GM23338 (cell line): ENCODE data around the gene LMOD1. TPM values are rescaled to one million over a fixed set of nuclear protein-coding genes. Genes with fewer than 3 reads are reported as not detected.

ENCODE experiments used
- ATAC-seq: fragments of 200-7000 bp; cut with Tn5 transposase; 3 replicates; pipeline ENCODE4 v1.9.1; 2020
- DNase-seq: peaks from one replicate; pipeline ENCODE4 v3.0.0-alpha.2; 2015; ENCODE audit warnings: low spot score
- H2AFZ ChIP-seq: fragments of 200-600 bp; sonication (generic); 2 replicates; pipeline ENCODE4 v1.8.0; 2016; ENCODE audit warnings: antibody characterized with exemption, mild to moderate bottlenecking, moderate library complexity
- H3F3A ChIP-seq: fragments of 200-600 bp; sonication (generic); replicated peaks from 2 replicates; pipeline ENCODE4 v1.8.0; 2017; ENCODE audit warnings: antibody characterized with exemption, mixed run types, low read depth
- H3K27ac ChIP-seq: fragments of 200-600 bp; sonication (generic); 2 replicates; pipeline ENCODE4 v1.6.1; 2016; ENCODE audit warnings: low read depth
- H3K27me3 ChIP-seq: fragments of 200-600 bp; sonication (generic); 2 replicates; pipeline ENCODE4 v1.8.0; 2016; ENCODE audit warnings: mild to moderate bottlenecking, mixed run types, moderate library complexity; ENCODE audit not compliant: insufficient read depth
- H3K36me3 ChIP-seq: fragments of 200-600 bp; sonication (generic); 2 replicates; pipeline ENCODE4 v1.8.0; 2016; ENCODE audit warnings: mild to moderate bottlenecking; ENCODE audit not compliant: insufficient read depth
- H3K4me1 ChIP-seq: fragments of 200-600 bp; sonication (generic); 2 replicates; pipeline ENCODE4 v1.8.0; 2016; ENCODE audit warnings: mild to moderate bottlenecking, moderate library complexity; ENCODE audit not compliant: insufficient read depth
- H3K4me2 ChIP-seq: fragments of 200-600 bp; sonication (generic); 2 replicates; pipeline ENCODE4 v1.7.1; 2017; ENCODE audit warnings: mixed run types
- H3K4me3 ChIP-seq: fragments of 200-600 bp; sonication (generic); 2 replicates; pipeline ENCODE4 v1.6.1; 2016; ENCODE audit warnings: mixed run types
- H3K79me2 ChIP-seq: fragments of 200-600 bp; sonication (generic); replicated peaks from 2 replicates; pipeline ENCODE4 v1.8.0; 2017; ENCODE audit warnings: mild to moderate bottlenecking; ENCODE audit not compliant: insufficient read depth
- H3K9me2 ChIP-seq: fragments of 200-600 bp; sonication (generic); 2 replicates; pipeline ENCODE4 v1.8.0; 2017; ENCODE audit not compliant: insufficient read depth
- H4K20me1 ChIP-seq: fragments of 200-600 bp; sonication (generic); replicated peaks from 2 replicates; pipeline ENCODE4 v1.8.0; 2017; ENCODE audit warnings: mild to moderate bottlenecking; ENCODE audit not compliant: insufficient read depth
- H3K27ac Mint-ChIP-seq: 2 replicates; pipeline ENCODE4 v1.8.0; 2020; ENCODE audit warnings: inconsistent platforms, mild to moderate bottlenecking, moderate library complexity, mixed read lengths
- H3K27me3 Mint-ChIP-seq: 3 replicates; pipeline ENCODE4 v1.8.0; 2022; ENCODE audit warnings: low read depth, mild to moderate bottlenecking, moderate library complexity, mixed read lengths, inconsistent platforms; ENCODE audit not compliant: insufficient read depth, poor library complexity
- H3K36me3 Mint-ChIP-seq: 3 replicates; pipeline ENCODE4 v1.8.0; 2021; ENCODE audit warnings: low read depth, mild to moderate bottlenecking, inconsistent platforms, moderate library complexity, mixed read lengths
- H3K4me1 Mint-ChIP-seq: 3 replicates; pipeline ENCODE4 v1.8.0; 2020; ENCODE audit warnings: mild to moderate bottlenecking, inconsistent platforms, mixed read lengths
- H3K4me3 Mint-ChIP-seq: 3 replicates; pipeline ENCODE4 v1.8.0; 2021; ENCODE audit warnings: moderate library complexity, mild to moderate bottlenecking, inconsistent platforms, mixed read lengths
- H3K9me3 Mint-ChIP-seq: 3 replicates; pipeline ENCODE4 v1.8.0; 2020; ENCODE audit warnings: moderate library complexity, mild to moderate bottlenecking, inconsistent platforms, mixed read lengths
- CREB1 ChIP-seq: fragments of 250-450 bp; sonication (Bioruptor Pico); IDR thresholded peaks from 2 replicates; pipeline ENCODE4 v1.5.0; 2020; ENCODE audit warnings: low read depth, mild to moderate bottlenecking, moderate library complexity
- CTCF ChIP-seq, 2 experiments: fragments of 200-600 bp in 1 of 2; sonication (generic) in 1 of 2; conservative IDR thresholded peaks; 2 replicates each; pipeline versions ENCODE4 v1.5.1 to v1.6.1; 2016 to 2017; ENCODE audit warnings: antibody characterized with exemption in 2 of 2, low read depth in 2 of 2, mild to moderate bottlenecking in 2 of 2, moderate library complexity in 1 of 2
- EZH2 ChIP-seq: fragments of 200-600 bp; sonication (generic); IDR thresholded peaks from one replicate; pipeline ENCODE4 v1.8.0; 2017; ENCODE audit warnings: antibody characterized with exemption, mild to moderate bottlenecking, low read depth; ENCODE audit not compliant: unreplicated experiment
- EZH2phosphoT487 ChIP-seq: fragments of 200-600 bp; sonication (generic); IDR thresholded peaks from one replicate; pipeline ENCODE4 v1.8.1; 2018; ENCODE audit warnings: antibody characterized with exemption; ENCODE audit not compliant: unreplicated experiment
- POLR2AphosphoS5 ChIP-seq: IDR thresholded peaks from 2 replicates; pipeline ENCODE4 v1.6.1; 2016; ENCODE audit warnings: antibody characterized with exemption, low read depth
- ZNF114 ChIP-seq: fragments of 250-450 bp; sonication (Bioruptor Pico); IDR thresholded peaks from 2 replicates; pipeline ENCODE4 v1.5.0; 2020; ENCODE audit warnings: mild to moderate bottlenecking, moderate library complexity
- polyA plus RNA-seq: library from polyadenylated mRNA; unstranded; fragments of >200 nt; fragmentation: Nextera tagmentation; extraction: Ambion mirVana; gene quantifications from 2 replicates; pipeline ENCODE4 v1.2.1, GENCODE V29; 2016
- total RNA-seq: library from RNA; depleted of rRNA; stranded (reverse); fragments of >200 nt; shearing (Covaris generic); gene quantifications from 2 replicates; pipeline ENCODE4 v1.2.3, GENCODE V29; 2014
- TF ChIP-seq, protein P1 (sequence below): fragments of 250-450 bp; sonication (Bioruptor Pico); IDR thresholded peaks from 2 replicates; pipeline ENCODE4 v1.5.0; 2020; ENCODE audit warnings: mild to moderate bottlenecking, moderate library complexity
- TF ChIP-seq, protein P2 (sequence below): IDR thresholded peaks from one replicate; pipeline ENCODE4 v1.6.1; 2018; ENCODE audit warnings: antibody characterized with exemption; ENCODE audit not compliant: unreplicated experiment

Gene LMOD1
- total and polyA plus RNA-seq, 2 experiments from 2014 or later: 0.74 to 1.7 TPM

GRCh38 chr1:201925981-201926645 lies 20.2 kb downstream of the LMOD1 start:
- ATAC-seq: no peak
- 0 out of 2 replicates have a peak overlapping the region, but pooled peaks have one; percentile 43 for H2AFZ ChIP-seq
- H3K4me2 ChIP-seq: no peak overlapping the region
- H4K20me1 ChIP-seq: no peaks in the 10 kb centered on the region
- DNase-seq: no peak
- no peak overlapping the region for H3K4me3 ChIP-seq
- H3K27me3 ChIP-seq: no peaks in the 10 kb centered on the region
- no peaks in the 10 kb centered on the region for H3F3A ChIP-seq
- no peak overlapping the region for H3K27ac Mint-ChIP-seq
- H3K36me3 ChIP-seq: no peaks in the 10 kb centered on the region
- H3K36me3 Mint-ChIP-seq: no peaks in the 10 kb centered on the region
- no peaks in the 10 kb centered on the region for H3K27me3 Mint-ChIP-seq
- no peak overlapping the region for H3K4me3 Mint-ChIP-seq
- 0 out of 2 replicates have a peak, but pooled peaks cover 4% of the 10 kb centered on the region for H3K9me2 ChIP-seq
- no peaks in the 10 kb centered on the region for H3K79me2 ChIP-seq
- H3K4me1 Mint-ChIP-seq: no peaks in the 10 kb centered on the region; the same call in 2 of the 3 replicates
- no peak overlapping the region for H3K27ac ChIP-seq
- TF ChIP-seq ZNF114 (CRISPR knock-in tag) (no peak), POLR2AphosphoS5 (no peak), CTCF (conservative IDR thresholded peaks at IDR 0.05; ENCODE audit: low read depth in 2 of 2) (no peak), EZH2phosphoT487 (no peak), CREB1 (CRISPR knock-in tag) (no peak), EZH2 (no peak)
- TF ChIP-seq, protein P1, sequence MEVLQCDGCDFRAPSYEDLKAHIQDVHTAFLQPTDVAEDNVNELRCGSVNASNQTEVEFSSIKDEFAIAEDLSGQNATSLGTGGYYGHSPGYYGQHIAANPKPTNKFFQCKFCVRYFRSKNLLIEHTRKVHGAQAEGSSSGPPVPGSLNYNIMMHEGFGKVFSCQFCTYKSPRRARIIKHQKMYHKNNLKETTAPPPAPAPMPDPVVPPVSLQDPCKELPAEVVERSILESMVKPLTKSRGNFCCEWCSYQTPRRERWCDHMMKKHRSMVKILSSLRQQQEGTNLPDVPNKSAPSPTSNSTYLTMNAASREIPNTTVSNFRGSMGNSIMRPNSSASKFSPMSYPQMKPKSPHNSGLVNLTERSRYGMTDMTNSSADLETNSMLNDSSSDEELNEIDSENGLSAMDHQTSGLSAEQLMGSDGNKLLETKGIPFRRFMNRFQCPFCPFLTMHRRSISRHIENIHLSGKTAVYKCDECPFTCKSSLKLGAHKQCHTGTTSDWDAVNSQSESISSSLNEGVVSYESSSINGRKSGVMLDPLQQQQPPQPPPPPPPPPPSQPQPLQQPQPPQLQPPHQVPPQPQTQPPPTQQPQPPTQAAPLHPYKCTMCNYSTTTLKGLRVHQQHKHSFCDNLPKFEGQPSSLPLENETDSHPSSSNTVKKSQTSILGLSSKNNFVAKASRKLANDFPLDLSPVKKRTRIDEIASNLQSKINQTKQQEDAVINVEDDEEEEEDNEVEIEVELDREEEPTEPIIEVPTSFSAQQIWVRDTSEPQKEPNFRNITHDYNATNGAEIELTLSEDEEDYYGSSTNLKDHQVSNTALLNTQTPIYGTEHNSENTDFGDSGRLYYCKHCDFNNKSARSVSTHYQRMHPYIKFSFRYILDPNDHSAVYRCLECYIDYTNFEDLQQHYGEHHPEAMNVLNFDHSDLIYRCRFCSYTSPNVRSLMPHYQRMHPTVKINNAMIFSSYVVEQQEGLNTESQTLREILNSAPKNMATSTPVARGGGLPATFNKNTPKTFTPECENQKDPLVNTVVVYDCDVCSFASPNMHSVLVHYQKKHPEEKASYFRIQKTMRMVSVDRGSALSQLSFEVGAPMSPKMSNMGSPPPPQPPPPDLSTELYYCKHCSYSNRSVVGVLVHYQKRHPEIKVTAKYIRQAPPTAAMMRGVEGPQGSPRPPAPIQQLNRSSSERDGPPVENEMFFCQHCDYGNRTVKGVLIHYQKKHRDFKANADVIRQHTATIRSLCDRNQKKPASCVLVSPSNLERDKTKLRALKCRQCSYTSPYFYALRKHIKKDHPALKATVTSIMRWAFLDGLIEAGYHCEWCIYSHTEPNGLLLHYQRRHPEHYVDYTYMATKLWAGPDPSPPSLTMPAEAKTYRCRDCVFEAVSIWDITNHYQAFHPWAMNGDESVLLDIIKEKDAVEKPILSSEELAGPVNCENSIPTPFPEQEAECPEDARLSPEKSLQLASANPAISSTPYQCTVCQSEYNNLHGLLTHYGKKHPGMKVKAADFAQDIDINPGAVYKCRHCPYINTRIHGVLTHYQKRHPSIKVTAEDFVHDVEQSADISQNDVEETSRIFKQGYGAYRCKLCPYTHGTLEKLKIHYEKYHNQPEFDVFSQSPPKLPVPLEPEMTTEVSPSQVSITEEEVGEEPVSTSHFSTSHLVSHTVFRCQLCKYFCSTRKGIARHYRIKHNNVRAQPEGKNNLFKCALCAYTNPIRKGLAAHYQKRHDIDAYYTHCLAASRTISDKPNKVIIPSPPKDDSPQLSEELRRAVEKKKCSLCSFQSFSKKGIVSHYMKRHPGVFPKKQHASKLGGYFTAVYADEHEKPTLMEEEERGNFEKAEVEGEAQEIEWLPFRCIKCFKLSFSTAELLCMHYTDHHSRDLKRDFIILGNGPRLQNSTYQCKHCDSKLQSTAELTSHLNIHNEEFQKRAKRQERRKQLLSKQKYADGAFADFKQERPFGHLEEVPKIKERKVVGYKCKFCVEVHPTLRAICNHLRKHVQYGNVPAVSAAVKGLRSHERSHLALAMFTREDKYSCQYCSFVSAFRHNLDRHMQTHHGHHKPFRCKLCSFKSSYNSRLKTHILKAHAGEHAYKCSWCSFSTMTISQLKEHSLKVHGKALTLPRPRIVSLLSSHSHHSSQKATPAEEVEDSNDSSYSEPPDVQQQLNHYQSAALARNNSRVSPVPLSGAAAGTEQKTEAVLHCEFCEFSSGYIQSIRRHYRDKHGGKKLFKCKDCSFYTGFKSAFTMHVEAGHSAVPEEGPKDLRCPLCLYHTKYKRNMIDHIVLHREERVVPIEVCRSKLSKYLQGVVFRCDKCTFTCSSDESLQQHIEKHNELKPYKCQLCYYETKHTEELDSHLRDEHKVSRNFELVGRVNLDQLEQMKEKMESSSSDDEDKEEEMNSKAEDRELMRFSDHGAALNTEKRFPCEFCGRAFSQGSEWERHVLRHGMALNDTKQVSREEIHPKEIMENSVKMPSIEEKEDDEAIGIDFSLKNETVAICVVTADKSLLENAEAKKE (CRISPR knock-in tag): no peak
- TF ChIP-seq, protein P2, sequence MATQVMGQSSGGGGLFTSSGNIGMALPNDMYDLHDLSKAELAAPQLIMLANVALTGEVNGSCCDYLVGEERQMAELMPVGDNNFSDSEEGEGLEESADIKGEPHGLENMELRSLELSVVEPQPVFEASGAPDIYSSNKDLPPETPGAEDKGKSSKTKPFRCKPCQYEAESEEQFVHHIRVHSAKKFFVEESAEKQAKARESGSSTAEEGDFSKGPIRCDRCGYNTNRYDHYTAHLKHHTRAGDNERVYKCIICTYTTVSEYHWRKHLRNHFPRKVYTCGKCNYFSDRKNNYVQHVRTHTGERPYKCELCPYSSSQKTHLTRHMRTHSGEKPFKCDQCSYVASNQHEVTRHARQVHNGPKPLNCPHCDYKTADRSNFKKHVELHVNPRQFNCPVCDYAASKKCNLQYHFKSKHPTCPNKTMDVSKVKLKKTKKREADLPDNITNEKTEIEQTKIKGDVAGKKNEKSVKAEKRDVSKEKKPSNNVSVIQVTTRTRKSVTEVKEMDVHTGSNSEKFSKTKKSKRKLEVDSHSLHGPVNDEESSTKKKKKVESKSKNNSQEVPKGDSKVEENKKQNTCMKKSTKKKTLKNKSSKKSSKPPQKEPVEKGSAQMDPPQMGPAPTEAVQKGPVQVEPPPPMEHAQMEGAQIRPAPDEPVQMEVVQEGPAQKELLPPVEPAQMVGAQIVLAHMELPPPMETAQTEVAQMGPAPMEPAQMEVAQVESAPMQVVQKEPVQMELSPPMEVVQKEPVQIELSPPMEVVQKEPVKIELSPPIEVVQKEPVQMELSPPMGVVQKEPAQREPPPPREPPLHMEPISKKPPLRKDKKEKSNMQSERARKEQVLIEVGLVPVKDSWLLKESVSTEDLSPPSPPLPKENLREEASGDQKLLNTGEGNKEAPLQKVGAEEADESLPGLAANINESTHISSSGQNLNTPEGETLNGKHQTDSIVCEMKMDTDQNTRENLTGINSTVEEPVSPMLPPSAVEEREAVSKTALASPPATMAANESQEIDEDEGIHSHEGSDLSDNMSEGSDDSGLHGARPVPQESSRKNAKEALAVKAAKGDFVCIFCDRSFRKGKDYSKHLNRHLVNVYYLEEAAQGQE: no peak
- no peaks in the 10 kb centered on the region for H3K9me3 Mint-ChIP-seq
- no peaks in the 10 kb centered on the region for H3K4me1 ChIP-seq
